ENCODE data around the gene ZCCHC7. TPM values are rescaled to one million over a fixed set of nuclear protein-coding genes. Genes with fewer than 3 reads are reported as not detected.

The ZCCHC7 gene
- total and polyA plus RNA-seq, 9 of the 15 experiments (the other 6 are each of a cell fraction or from before 2014, with no cell fraction given), result 34.1 to 68.9 (median 48.8) TPM

GRCh38 chr9:37266630-37267029, 146.3 kb downstream of the ZCCHC7 start (continued):
- TF ChIP-seq, protein P1, sequence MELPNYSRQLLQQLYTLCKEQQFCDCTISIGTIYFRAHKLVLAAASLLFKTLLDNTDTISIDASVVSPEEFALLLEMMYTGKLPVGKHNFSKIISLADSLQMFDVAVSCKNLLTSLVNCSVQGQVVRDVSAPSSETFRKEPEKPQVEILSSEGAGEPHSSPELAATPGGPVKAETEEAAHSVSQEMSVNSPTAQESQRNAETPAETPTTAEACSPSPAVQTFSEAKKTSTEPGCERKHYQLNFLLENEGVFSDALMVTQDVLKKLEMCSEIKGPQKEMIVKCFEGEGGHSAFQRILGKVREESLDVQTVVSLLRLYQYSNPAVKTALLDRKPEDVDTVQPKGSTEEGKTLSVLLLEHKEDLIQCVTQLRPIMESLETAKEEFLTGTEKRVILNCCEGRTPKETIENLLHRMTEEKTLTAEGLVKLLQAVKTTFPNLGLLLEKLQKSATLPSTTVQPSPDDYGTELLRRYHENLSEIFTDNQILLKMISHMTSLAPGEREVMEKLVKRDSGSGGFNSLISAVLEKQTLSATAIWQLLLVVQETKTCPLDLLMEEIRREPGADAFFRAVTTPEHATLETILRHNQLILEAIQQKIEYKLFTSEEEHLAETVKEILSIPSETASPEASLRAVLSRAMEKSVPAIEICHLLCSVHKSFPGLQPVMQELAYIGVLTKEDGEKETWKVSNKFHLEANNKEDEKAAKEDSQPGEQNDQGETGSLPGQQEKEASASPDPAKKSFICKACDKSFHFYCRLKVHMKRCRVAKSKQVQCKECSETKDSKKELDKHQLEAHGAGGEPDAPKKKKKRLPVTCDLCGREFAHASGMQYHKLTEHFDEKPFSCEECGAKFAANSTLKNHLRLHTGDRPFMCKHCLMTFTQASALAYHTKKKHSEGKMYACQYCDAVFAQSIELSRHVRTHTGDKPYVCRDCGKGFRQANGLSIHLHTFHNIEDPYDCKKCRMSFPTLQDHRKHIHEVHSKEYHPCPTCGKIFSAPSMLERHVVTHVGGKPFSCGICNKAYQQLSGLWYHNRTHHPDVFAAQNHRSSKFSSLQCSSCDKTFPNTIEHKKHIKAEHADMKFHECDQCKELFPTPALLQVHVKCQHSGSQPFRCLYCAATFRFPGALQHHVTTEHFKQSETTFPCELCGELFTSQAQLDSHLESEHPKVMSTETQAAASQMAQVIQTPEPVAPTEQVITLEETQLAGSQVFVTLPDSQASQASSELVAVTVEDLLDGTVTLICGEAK (IDR thresholded peaks at IDR 0.05), result no peak
- TF ChIP-seq, protein P1 (CRISPR knock-in tag; IDR thresholded peaks at IDR 0.05), result no peak
- TF ChIP-seq OTX1 (CRISPR knock-in tag; IDR thresholded peaks at IDR 0.05) (no peak), POU5F1 (IDR thresholded peaks at IDR 0.05; ENCODE audit: borderline replicate concordance, low read depth, low read length, partially characterized antibody) (no peak), TARDBP (IDR thresholded peaks at IDR 0.05) (no peak), HDGF (IDR thresholded peaks at IDR 0.05) (no peak)
